Spleen (tissue), 11 donors: Measurements from ENCODE around the gene TMEM107. TPM values are rescaled to one million over a fixed set of nuclear protein-coding genes. Genes with fewer than 3 reads are reported as not detected.

Experiments used
- DNase-seq: peaks from one replicate; pipeline ENCODE4 v3.0.0-alpha.2; 2020
- H3K27ac ChIP-seq, 8 donors: fragments of 200-600 bp; sonication (generic) in 7 of 8; 1 replicate in 4 of 8; 2 replicates in 4 of 8; pipeline versions ENCODE4 v1.5.0 to v1.8.0; 2016 to 2021; ENCODE audit warnings: inconsistent platforms in 4 of 8, mild to moderate bottlenecking in 4 of 8, moderate library complexity in 1 of 8
- H3K27me3 ChIP-seq, 7 donors: fragments of 200-600 bp; sonication (generic) in 6 of 7; replicated peaks in 1 of 7; 1 replicate in 4 of 7; 2 replicates in 3 of 7; pipeline versions ENCODE4 v1.5.0 to v1.8.0; 2016 to 2021; ENCODE audit warnings: inconsistent platforms in 3 of 7, mild to moderate bottlenecking in 1 of 7
- H3K36me3 ChIP-seq, 6 donors: fragments of 200-600 bp; sonication (generic) in 5 of 6; 1 replicate in 4 of 6; 2 replicates in 2 of 6; pipeline versions ENCODE4 v1.5.0 to v1.8.0; 2016 to 2021; ENCODE audit warnings: inconsistent platforms in 2 of 6
- H3K4me1 ChIP-seq, 6 donors: fragments of 200-600 bp; sonication (generic) in 5 of 6; 1 replicate in 3 of 6; 2 replicates in 3 of 6; pipeline versions ENCODE4 v1.5.0 to v1.8.0; 2016 to 2021; ENCODE audit warnings: inconsistent platforms in 3 of 6
- H3K4me3 ChIP-seq, 8 donors: fragments of 200-600 bp; sonication (generic) in 7 of 8; 1 replicate in 4 of 8; 2 replicates in 4 of 8; pipeline versions ENCODE4 v1.5.0 to v1.8.0; 2016 to 2021; ENCODE audit warnings: inconsistent platforms in 4 of 8, mild to moderate bottlenecking in 4 of 8, moderate library complexity in 2 of 8
- H3K9me3 ChIP-seq, 8 donors: fragments of 200-600 bp; sonication (generic) in 7 of 8; 1 replicate in 4 of 8; 2 replicates in 4 of 8; pipeline versions ENCODE4 v1.5.0 to v1.8.0; 2016 to 2021; ENCODE audit warnings: inconsistent platforms in 4 of 8
- CTCF ChIP-seq, 11 experiments: fragments of 200-600 bp in 7 of 11; fragments of 450-650 bp in 4 of 11; sonication (generic) in 4 of 11; IDR thresholded peaks in 8 of 11; conservative IDR thresholded peaks in 3 of 11; 1 replicate in 7 of 11; 2 replicates in 4 of 11; pipeline versions ENCODE4 v1.4.0 to v1.8.0; 2016 to 2021; ENCODE audit warnings: antibody characterized with exemption in 11 of 11, inconsistent platforms in 4 of 11, mild to moderate bottlenecking in 1 of 11
- POLR2A ChIP-seq, 3 donors: fragments of 450-650 bp; IDR thresholded peaks; one replicate each; pipeline ENCODE4 v1.5.1; 2017; ENCODE audit warnings: antibody characterized with exemption in 3 of 3, mild to moderate bottlenecking in 1 of 3
- POLR2AphosphoS5 ChIP-seq, 3 donors: sonication (generic); formaldehyde crosslinking; IDR thresholded peaks; one replicate each; pipeline ENCODE4 v1.5.1; 2017; ENCODE audit warnings: antibody characterized with exemption in 3 of 3
- WGBS, 5 donors: extraction: QIAGEN DNeasy Blood & Tissue Kit in 3 of 5; methylation state at CpG; one replicate each; pipeline versions ENCODE4 v1.1.5 to v1.1.7; 2013 to 2018; 5-methylcytosine and 5-hydroxymethylcytosine counted together
- intact Hi-C: fragments of 100-400 bp; cut with DNase I; formaldehyde crosslinking; loops from one replicate; pipeline ENCODE4 v1.15.0; 2023; ENCODE audit warnings: low total_unique reads
- polyA plus RNA-seq, 3 donors: library from polyadenylated mRNA; stranded (reverse); fragments of 200-250 nt; gene quantifications; one replicate each; pipeline ENCODE4 v1.2.1, GENCODE V29; 2013
- total RNA-seq, 7 donors: library from RNA; depleted of rRNA in 3 of 7; stranded (reverse); fragments of >200 nt in 3 of 7; fragmentation: NEBNext Ultra II Directional in 4 of 7; extraction: Animal tissue kit (Norgen Biotek cat#: 25700) in 4 of 7; gene quantifications; one replicate each; pipeline versions ENCODE4 v1.1.0 to v1.2.1, GENCODE V29; 2016 to 2021
- donor health status: healthy with polysubstance abuse.
- donor health status: DM: no; HTN: no; CAD: no; lungs with moderate emphysema.
- donor health status: DM: no; HTN: no; CAD: no.
- donor health status: Bipolar disorder and iron deficiency.
- donor health status: healthy.
- donor health status: DM: no; HTN: no; CAD: no.
- donor health status: DM: yes; HTN: yes; CAD: no.

Gene TMEM107
- total and polyA plus RNA-seq, 10 donors: 8.1 to 42.2 (median 16.6) TPM

GRCh38 chr17:8147805-8148404, 28.3 kb downstream of the TMEM107 start:
- peak overlapping the region in 2 of 8 donors; percentile 16 to 27 for H3K27ac ChIP-seq
- H3K9me3 ChIP-seq: no peaks in the 10 kb centered on the region
- peaks cover 16 to 51% (median 30%) of the 10 kb centered on the region in 6 donors for H3K4me1 ChIP-seq
- peak in 2 of 3 donors; percentile 12 to 43 for TF ChIP-seq POLR2AphosphoS5 (IDR thresholded peaks at IDR 0.05)
- no peak for TF ChIP-seq CTCF (IDR thresholded peaks at IDR 0.05 in 8 of 11, conservative IDR thresholded peaks at IDR 0.05 in 3 of 11)
- no peak for TF ChIP-seq POLR2A (IDR thresholded peaks at IDR 0.05)
- peaks cover 16 to 87% (median 75%) of the 10 kb centered on the region in 6 donors for H3K36me3 ChIP-seq
- H3K4me3 ChIP-seq: no peak overlapping the region
- 91 to 98% (median 93%) methylated on average over 12 to 13 of the region's 13 CpGs for WGBS, 5 donors
- intact Hi-C loops: no loop called here
- no peak for DNase-seq
- no peaks in the 10 kb centered on the region for H3K27me3 ChIP-seq

- Histone ChIP-seq H3K9me3 (no peaks in the 10 kb centered on the region), H3K27ac (peak overlapping the region in 2 of 8 donors; percentile 16 to 27), H3K4me1 (peaks cover 11 to 47% (median 24%) of the 10 kb centered on the region in 6 donors), H3K4me3 (no peak overlapping the region), H3K36me3 (peaks cover 16 to 89% (median 81%) of the 10 kb centered on the region in 6 donors), H3K27me3 (no peaks in the 10 kb centered on the region)
- TF ChIP-seq CTCF (IDR thresholded peaks at IDR 0.05 in 8 of 11, conservative IDR thresholded peaks at IDR 0.05 in 3 of 11) (no peak), POLR2AphosphoS5 (IDR thresholded peaks at IDR 0.05) (peak in 1 of 3 donors; percentile 60), POLR2A (IDR thresholded peaks at IDR 0.05) (no peak)
- 91 to 95% (median 92%) methylated on average over 24 to 26 of the region's 26 CpGs for WGBS, 5 donors
- DNase-seq: no peak
- intact Hi-C loops: no loop called here
Measured at GRCh38 chr17:8147141-8147804, 28.9 kb downstream of the TMEM107 start.

GRCh38 chr17:8146381-8147140, 29.6 kb downstream of the TMEM107 start:
- no peaks in the 10 kb centered on the region for H3K9me3 ChIP-seq
- no peaks in the 10 kb centered on the region for H3K27me3 ChIP-seq
- TF ChIP-seq POLR2A (IDR thresholded peaks at IDR 0.05) (no peak), POLR2AphosphoS5 (IDR thresholded peaks at IDR 0.05) (peak in 1 of 3 donors; percentile 7)
- intact Hi-C loops: no loop called here
- peak overlapping the region in 2 of 8 donors; percentile 4 to 16 for H3K27ac ChIP-seq
- DNase-seq: no peak
- 83 to 94% (median 93%) methylated on average over 14 of the region's 14 CpGs for WGBS, 5 donors
- H3K36me3 ChIP-seq: peaks cover 16 to 96% (median 88%) of the 10 kb centered on the region in 6 donors
- H3K4me3 ChIP-seq: no peak overlapping the region
- peaks cover 11 to 44% (median 22%) of the 10 kb centered on the region in 6 donors for H3K4me1 ChIP-seq

GRCh38 chr17:8145811-8146210, 30.4 kb downstream of the TMEM107 start:
- 93 to 96% (median 93%) methylated on average over 11 to 12 of the region's 12 CpGs for WGBS, 5 donors
- Histone ChIP-seq H3K27ac (peak overlapping the region in 2 of 8 donors; percentile 4 to 16), H3K36me3 (peaks cover 16 to 100% (median 96%) of the 10 kb centered on the region in 6 donors), H3K4me3 (no peak overlapping the region), H3K4me1 (peaks cover 8 to 44% (median 15%) of the 10 kb centered on the region in 6 donors), H3K9me3 (no peaks in the 10 kb centered on the region), H3K27me3 (no peaks in the 10 kb centered on the region)
- intact Hi-C loops: no loop called here
- no peak for DNase-seq
- TF ChIP-seq POLR2AphosphoS5 (IDR thresholded peaks at IDR 0.05) (peak in 2 of 3 donors; percentile 39 to 56), CTCF (IDR thresholded peaks at IDR 0.05 in 8 of 11, conservative IDR thresholded peaks at IDR 0.05 in 3 of 11) (no peak)
